ENCODE measurements around the gene SMIM11.
"Not testable (repeated sequence)": the region's sequence is repeated elsewhere in the genome, so short reads cannot be mapped to it uniquely, and the experiment has no call there.

The SMIM11 gene

DNA sequence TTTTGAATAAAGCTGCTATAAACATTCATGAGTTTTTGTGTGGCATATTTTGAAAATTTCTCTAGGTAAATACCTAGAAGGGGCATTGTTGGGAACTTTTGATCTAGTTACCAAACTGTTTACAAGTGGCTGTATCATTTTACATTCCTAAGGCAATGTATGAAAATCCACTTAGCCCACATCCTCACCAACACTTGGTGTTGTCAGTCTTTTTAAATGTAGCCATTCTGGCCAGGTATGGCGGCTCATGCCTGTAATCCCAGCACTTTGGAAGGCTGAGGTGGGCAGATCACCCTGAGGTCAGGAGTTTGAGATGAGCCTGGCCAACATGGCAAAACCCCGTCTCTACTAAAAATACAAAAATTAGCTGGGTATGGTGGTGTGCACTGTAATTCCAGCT, 17.4 kb upstream of the SMIM11 start:
- no peak for DNase-seq

DNA sequence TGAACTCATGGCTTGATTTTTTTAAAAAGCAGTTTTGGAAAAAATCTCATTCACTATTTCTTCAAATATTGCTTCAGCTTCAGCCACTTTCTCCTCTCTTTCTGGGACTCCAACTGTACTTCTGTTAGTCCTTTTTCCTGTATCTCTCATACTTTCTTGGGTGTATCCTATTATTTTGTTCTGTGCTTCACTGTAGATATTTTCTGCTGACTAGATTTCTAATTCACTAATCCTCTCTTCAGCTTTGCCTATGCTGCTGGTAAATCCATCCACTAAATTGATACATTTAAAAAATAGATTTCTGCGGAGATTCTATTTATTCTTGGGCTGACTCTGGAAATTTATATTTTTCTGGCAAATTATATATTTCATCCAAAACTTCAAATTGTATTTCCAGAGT, 16.4 kb upstream of the SMIM11 start:
- DNase-seq: no peak

DNA sequence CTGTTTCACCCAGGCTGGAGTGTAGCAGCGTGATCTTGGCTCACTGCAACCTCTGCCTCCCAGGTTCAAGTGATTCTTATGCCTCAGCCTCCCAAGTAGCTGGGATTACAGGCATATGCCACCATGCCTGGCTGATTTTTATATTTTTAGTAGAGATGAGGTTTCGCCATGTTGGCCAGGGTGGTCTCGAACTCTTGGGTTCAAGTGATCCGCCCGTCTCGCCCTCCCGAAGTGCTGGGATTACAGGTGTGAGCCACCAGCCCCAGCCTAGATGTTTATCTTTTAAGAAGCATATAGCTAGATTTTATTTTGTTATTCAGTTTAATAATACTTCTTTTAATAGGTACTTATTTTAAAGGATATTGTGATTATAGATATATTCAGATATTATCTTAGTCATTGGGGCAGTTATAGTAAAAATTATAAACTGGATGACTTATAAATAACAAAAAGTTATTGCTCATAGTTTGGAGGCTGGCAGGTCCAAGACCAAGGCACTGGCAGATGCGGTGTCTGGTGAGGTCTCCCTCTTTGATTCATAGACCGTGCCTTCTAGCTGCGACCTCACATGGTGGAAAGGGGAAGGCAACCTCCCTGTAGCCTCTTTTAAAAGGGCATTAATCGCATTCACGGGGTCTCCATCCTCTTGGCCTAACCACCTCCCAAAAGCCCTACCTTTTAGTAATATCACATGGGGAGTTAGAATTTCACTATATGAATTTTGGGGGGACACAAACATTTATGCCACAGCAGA, 14.6 kb upstream of the SMIM11 start:
- DNase-seq: no peak

DNA sequence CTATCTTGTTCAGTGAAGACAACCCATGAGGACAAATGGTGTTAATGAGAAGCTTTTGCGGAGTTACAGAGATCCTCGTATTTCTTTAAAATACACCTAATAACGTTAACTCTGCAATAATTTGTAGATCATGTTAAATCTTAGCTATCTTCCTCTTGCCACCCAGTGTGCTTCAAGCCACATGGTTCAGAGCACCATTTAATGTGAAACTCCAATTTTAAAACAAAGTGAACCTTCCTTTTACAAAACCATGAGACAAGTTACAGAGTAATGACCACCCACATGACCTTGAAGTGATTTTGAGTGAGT, 13.2 kb upstream of the SMIM11 start:
- no peak for DNase-seq

DNA sequence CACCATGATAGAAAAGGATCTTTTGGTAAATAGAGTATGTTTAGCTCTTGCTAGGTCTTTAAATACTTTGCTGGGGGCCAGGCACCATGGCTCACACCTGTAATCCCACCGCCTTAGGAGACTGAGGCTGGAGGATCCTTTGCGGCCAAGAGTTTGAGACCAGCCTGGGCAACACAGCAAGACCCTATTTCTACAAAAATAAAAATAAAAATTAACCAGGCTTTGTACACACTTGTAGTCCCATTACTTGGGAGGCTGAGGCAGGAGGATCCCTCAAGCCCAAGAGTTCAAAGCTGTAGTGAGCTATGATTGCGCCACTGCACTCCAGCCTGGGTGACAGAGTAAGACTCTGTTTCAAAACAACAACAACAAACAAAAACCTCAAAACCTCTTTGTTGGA, 12.6 kb upstream of the SMIM11 start:
- no peak for DNase-seq

DNA sequence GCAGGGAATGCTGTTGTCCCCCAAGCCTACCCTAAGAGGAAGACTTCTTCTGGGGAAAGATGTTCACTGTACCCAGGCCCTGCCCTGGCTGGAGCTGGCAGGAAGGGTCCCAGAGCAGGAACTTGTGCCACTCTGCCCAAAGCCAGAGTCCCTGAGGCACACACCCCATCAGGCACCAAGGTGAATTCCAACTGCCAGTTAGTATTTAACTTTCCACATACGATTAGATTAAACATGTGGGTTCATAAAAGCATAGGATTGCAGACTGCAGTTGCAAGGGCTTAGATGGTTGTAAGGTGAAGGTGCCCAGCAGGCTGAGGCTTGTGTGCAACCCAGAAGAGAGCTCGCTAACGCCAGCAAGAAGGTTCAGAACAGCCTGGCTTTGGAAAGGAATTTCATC, 11.6 kb upstream of the SMIM11 start, which contains the start of gene KCNE2:
KCNE2 (plus strand) TSS at position 274 of the 400 bp plus-strand sequence. CDS start 6,473 bp downstream, outside the sequence.
- DNase-seq: no peak

DNA sequence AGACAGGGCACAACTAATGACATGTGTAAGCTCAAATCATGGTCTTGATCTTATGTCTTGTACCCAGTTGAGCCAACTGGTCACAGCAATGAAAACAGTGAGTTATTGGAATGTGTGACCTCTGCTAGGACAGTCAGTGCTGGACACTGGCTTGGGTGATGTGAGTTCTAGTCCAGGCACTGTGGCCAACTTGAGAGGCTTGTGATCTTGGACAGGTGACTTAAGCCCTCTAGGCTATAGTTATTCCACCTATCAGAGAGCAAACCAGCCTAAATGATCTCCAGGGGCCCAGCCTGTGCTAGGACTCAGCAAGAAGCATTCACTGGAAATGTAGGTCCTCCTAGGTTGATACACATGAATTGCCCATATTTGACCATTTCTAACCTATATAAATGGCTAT, 10.4 kb upstream of the SMIM11 start:
- DNase-seq: no peak

DNA sequence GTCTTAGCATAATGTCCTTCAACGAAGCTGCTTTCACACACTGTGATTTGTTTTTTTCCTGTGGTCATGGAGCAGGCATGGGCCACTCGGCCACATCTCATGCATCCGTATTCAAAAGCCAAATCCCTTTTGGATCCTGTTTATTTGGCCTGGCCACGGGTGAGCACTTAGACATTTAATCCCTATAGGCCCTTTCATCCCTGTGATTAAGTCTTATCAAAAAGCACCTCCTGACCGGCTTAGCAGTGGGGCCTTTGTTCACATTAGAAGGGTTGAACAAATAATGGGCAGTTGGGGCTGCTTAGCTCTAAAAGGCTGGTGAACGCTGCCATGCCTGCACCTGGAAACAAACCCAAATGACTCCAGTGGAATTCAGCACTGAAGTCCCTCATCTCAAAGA, 9.5 kb upstream of the SMIM11 start:
- DNase-seq: no peak

DNA sequence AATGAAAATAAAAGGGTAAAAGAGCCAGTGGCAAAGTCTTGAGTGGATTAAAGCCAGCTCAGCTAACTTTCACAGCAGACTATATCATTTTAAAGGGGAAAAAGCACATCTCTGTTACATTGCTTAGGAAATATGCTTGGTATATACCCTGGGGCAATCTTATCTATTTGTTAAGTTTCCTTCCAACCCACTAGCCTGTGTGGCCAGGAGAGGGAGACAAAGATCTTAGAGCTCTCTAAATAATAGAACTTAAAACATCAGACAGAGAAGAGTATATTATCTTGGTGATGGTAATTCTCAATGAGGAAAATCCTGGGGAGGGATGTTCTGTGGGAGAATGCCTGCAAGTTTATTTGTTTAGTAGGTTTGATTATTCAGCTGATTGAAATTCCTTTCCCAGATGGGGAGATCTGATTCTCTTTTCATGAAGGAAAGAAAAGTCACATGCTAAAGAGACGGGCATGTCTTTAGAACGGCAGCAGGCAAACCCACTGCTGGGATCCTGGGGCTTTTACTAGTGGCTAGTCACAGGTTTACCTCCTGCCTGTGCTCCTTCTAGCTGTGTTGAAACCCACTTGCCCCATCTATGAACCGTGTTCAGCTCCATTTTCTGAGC, 7.9 kb upstream of the SMIM11 start:
- DNase-seq: peak; percentile 30

DNA sequence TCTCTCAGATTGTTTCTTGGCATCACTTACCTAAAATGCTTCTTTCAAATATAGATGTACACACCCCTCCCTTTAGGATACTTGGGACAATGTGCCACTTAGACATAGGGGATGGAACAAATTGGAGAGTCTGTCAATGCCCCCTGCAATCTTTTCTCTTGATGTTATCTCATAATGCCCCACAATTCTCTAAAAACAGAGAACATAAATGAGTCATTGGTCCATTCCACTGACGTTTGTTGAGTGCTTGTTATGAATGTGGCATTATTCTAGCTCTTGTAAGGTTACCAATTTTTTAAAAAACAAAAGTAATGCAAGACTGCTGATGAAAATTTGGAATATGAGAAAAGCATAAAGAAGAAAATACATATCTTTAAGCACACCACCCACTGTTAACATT, 5.6 kb upstream of the SMIM11 start:
- no peak for DNase-seq

DNA sequence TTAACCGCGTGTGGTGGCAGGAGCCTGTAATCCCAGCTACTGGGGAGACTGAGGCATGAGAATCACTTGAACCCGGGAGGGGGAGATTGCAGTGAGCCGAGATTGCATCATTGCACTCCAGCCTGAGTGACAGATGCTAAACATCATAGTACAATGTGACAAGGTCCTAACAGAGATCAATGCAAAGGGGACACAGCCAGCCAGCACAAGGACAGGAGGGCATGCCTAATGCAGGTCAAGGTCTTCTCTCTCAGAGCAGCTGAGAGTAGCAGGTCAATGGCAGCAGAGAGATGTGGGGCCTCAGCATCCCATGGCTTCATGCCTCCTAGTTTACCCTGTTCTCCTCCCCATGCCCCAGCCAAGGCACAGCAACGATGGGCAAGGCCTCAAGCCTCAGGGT, 3.0 kb upstream of the SMIM11 start:
- no peak for DNase-seq

DNA sequence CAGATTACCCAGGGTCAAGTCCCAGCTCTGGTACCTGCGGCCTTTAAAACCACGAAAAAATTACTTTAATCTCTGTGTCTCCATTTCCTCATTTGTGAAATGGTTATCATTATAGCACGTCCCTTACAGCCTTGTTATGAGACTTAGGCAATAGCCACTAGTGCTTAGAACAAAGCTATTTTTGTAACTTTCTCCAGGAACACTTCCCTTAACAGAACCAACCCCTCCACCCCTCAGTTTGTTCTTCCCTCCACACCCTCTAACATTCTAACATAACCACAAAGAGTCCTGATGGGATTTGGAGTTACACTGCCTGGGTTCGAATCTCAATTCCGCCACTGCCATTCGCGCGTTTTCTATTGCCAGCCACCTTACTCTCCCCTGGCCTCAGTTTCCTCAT, 845 bp upstream of the SMIM11 start:
- not testable (repeated sequence) for DNase-seq

DNA sequence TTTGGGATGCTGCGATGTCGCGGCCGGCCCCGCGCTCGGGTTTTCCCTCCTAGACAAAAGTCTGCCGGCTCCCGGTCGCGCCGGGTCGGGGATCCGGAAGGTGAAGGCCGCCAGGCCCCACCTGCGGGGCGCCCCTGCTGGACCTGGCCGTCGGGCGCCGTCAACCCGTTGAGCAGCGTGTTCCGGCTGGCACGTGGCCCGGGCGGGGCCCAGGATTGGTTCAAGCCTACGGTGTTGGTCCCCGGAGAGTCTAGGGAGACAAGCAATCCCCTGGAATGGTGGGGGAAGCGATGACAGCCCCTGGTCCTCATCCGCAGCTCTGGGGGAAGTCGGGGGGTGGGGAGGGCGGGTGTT, 289 bp downstream of the SMIM11 start:
- not testable (repeated sequence) for DNase-seq

DNA sequence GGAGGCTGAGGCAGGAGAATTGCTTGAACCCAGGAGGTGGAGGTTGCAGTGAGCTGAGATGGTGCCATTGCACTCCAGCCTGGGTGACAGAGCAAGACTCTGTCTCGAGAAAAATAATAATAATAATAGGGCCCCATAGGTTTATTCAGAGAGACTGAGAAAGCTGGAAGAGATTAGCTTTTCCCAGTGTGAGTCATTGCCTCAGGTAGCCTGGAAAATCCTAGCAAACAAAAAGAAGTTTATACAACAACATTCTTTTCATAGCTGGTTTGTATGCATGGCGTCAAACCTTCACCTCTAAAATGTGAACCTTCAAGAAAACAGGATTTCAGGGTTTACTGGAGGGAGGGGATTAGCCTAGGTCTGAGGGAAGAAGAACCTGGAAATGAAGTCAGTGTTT, 7.8 kb downstream of the SMIM11 start:
- DNase-seq: not testable (repeated sequence)

DNA sequence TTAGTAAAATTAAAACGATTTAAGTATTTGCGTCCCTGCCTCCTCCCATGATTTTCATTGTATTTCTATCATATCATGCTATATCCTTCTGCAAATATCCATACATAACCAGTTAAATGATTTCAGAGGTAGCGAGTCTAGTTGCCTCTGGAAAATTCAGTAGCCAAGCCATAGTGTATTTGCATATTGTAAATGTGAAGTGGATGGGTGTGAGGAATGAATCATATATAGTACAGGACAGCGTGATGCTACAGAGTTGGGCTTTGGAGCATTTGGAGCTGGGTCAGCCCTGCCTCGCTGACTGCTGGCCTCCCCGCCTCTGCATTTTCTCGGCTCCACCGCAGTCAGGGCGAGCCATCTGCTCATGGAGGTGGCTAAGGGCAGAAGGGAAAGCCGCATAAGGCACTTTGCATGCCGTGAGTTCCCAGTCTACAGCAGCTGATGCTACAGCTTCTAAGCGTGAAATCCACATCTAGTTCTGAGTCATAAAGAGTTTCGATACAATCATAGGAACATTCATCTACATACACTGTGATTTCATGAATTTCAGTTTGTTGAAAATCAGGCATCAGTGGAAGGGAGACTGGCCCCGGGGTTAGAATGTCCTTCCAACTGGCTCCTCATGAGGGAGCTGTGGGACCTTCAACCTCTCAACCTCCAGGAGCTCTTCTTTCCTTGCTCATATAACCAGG, 8.6 kb downstream of the SMIM11 start:
- not testable (repeated sequence) for DNase-seq

DNA sequence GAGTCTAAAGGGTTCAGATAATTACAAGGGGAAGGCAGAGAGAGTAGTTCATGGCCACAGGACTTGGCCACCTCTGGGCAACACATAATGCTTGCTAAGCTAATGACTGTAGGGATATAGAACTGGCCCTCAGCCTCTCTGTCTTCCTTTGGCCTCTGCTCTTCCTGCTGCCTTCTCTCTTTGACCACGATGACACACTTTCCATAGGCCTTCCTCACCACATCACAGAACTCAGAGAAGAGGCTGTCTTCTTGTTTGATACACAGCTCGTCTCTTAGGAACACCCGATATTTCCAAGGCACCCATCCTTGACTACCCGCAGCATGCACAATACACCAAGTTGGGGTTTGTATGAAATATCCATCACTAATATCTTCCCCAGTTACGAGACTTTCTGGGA, 25.2 kb downstream of the SMIM11 start:
- DNase-seq: not testable (repeated sequence)

DNA sequence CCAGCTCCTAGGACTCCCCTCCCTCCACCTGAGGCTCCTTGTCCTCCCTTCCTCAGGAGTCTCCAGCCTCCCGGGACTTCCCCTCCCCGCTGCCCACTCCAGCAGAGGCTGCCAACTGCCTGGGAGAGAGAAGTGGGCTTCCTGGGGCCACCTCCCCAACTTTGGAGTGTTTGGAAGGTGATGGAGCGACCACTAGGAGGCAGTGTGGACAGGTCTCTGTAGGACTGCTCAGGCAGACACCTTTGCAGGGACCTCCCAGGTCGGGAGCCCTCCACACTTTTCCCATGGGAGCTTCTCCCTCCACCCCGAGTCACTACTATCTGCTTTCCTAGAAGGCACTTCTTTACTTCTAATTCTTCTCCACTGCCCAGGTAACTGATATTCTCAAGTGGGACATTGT, 29.4 kb downstream of the SMIM11 start:
- not testable (repeated sequence) for DNase-seq

DNA sequence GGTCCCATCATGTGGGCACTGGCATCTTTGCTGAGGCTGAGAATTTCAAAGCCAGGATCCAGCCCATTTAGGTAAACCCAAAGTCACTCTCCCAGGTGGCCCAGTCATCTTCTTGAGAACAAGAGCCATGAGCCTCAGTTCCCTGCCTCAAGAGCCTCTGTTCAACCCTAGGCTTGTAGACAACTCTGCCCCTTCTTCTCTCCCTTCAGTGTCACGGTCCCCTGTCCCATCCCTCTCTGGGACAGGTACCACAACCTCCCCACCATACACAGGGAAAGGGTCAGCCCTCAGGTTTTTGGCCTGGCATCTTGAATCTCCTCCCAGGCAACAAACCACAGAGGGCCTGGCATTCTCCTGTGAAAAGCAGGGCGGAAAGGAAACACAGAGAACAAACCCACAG, 30.4 kb downstream of the SMIM11 start:
- DNase-seq: not testable (repeated sequence)

DNA sequence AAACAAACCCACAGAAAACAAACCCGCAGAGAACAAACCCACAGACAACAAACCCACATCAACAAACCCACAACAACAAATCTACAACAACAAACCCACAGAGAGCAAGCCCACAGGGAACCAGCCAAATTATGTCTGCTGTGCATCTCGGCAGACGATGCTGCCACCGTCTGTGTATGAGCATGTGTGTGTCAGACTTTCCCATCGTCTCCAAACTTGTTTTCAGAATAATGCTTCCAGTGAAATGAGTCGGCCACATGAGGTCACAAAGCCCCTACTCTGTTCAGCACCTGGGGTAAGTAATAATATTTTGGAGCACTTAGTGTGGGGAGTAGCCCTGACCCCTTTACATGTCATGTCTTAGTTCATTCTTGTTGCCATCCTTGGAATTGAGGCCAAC, 30.8 kb downstream of the SMIM11 start:
- DNase-seq: not testable (repeated sequence)

DNA sequence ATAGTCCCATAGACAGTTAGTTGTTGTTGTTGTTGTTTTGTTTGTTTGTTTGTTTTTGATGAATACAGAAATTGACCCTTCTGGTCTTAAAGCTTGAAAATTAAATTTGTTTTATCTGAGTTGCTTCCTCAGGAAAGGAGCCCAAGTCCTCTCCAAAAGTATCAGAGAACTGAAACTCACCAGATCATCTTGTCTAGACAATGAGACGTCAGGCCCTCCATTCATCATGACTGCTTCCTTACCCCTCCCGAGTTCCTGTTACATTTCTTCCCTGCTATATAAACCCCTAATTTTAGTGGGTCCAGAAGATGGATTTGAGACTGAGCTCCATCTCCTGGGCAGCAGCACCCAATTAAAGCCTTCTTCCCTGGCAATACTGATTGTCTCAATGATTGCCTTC, 31.4 kb downstream of the SMIM11 start:
- DNase-seq: not testable (repeated sequence)

DNA sequence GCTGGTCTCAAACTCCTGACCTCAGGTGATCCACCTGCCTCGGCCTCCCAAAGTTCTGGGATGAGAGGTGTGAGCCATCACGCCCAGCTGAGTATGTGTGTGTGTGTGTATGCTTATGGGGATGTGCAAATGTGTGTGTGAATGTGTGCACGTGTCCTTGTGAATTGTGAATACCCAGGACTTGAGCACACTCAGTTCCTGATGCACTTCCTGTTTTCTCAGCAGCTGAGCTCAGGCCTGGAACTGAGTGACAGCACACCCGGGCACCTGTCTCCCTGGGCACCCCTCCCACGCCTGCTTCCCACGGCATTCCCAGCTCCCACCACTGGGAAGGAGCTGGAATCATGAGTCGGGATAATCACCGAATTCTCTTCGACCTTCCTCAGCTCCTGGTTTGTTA, 32.0 kb downstream of the SMIM11 start:
- not testable (repeated sequence) for DNase-seq

DNA sequence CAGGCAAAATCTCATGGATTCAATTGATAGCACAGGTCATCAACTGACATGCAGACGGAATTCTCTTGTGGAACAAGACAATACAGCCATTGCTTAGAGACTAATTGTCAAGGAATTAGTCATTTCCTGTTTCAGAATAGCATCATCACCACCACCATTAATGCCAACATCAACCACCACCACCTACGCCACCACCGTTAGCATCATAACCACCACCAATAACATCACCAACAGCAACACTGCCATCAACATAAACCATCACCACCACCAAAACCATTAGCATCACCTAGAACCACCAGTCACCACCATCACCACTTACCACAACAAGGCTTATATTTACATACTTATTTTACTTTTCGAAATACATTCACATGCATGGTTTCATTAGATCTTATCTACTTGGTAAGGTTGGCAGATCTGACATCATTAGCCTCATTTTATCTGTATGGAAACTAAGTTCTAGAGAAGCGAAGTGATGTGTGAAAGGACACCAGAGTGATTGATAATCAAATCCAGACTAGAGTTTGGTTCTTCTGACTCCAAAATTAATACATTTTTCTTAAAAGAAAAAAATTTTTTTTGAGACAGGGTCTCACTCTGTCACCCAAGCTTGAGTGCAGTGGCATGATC, 42.3 kb downstream of the SMIM11 start:
- DNase-seq: not testable (repeated sequence)

DNA sequence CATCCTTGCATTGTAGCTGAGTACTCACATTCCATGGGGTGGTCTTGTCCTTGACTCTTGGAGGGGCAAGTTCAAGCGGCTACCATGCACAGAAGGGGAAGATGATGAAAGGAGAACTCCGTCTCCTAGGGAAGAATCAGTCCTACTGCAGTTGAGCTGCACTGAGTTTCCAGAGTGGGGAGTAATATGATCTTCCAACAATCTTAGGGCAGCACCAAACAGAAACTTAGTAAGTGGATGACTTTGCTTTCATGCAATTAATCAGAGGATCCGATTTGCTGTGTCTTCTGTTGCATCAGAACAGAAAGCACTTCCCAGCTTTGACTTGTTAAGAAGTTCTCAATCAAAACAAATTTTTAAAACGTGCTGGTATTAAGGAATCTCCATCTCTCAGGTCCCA, 48.5 kb downstream of the SMIM11 start, which contains the start of gene SMIM34:
SMIM34 (minus strand) TSS at position 147 of the 400 bp plus-strand sequence; CDS start at position 35, 112 bp downstream.
- not testable (repeated sequence) for DNase-seq

DNA sequence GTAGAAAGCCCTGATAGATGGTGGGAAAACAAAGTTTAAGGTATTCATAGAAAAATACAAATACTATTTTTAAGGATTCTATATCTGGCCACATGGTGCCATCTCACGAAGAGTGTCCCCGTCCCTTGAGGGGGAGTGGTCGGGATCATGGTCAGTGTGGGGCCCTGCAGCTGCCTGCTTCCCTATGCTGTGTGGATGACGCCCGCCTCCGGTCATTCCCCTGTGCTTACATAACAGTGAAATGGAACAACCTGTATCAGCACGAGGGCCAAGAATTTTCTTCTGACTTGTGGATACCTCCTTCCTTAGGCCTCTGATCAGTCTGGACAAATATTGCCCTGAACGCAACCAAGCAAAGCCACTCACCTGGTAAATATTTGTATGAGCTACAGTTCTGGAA, 52.0 kb downstream of the SMIM11 start:
- not testable (repeated sequence) for DNase-seq
